GM12878 (cell line): ENCODE measurements around the gene PSMD14.

Source experiments
- BACH1 ChIP-seq: fragments of 450-650 bp; IDR thresholded peaks from 2 replicates; pipeline ENCODE4 v1.6.1; 2017; ENCODE audit warnings: mild to moderate bottlenecking, borderline replicate concordance
- CBX3 ChIP-seq: fragments of 200-600 bp; sonication (generic); IDR thresholded peaks from 2 replicates; pipeline ENCODE4 v1.6.1; 2016; ENCODE audit warnings: low read depth, borderline replicate concordance
- CHD1 ChIP-seq: IDR thresholded peaks from 2 replicates; pipeline ENCODE4 v1.6.1; 2012; ENCODE audit warnings: low read depth, low read length, improper control_type of control experiment
- CTCF ChIP-seq, 3 experiments: IDR thresholded peaks in 2 of 3; conservative IDR thresholded peaks in 1 of 3; 2 replicates each; pipeline ENCODE4 v1.5.1; 2011; ENCODE audit warnings: low read depth in 3 of 3, low read length in 3 of 3, mild to moderate bottlenecking in 3 of 3, control low read depth in 2 of 3, moderate library complexity in 2 of 3, inconsistent platforms in 1 of 3, mixed read lengths in 1 of 3; ENCODE audit not compliant: control insufficient read depth in 2 of 3, insufficient read depth in 1 of 3; ENCODE audit errors: extremely low read depth in 1 of 3
- EP300 ChIP-seq, 2 experiments: fragments of 150-350 bp in 1 of 2; IDR thresholded peaks; 2 replicates each; pipeline ENCODE4 v1.6.1; 2011 to 2012; ENCODE audit warnings: low read depth in 2 of 2, low read length in 2 of 2, borderline replicate concordance in 1 of 2, improper control_type of control experiment in 1 of 2, inconsistent platforms in 1 of 2; ENCODE audit not compliant: control insufficient read depth in 1 of 2
- EZH2 ChIP-seq: IDR thresholded peaks from 2 replicates; pipeline ENCODE4 v1.6.1; 2012; ENCODE audit warnings: low read depth, mild to moderate bottlenecking, control low read depth, inconsistent platforms, low read length, borderline replicate concordance; ENCODE audit not compliant: control insufficient read depth
- JUND ChIP-seq: IDR thresholded peaks from 2 replicates; pipeline ENCODE4 v1.6.1; 2012; ENCODE audit warnings: low read depth, mild to moderate bottlenecking, low read length, improper control_type of control experiment, moderate library complexity
- MTA3 ChIP-seq: IDR thresholded peaks from 2 replicates; pipeline ENCODE4 v1.6.1; 2012; ENCODE audit warnings: low read length, inconsistent platforms, borderline replicate concordance
- PBX3 ChIP-seq: IDR thresholded peaks from 2 replicates; pipeline ENCODE4 v1.6.1; 2011; ENCODE audit warnings: mild to moderate bottlenecking, low read depth, low read length, moderate library complexity; ENCODE audit not compliant: insufficient replicate concordance
- POLR2A ChIP-seq: IDR thresholded peaks from 2 replicates; pipeline ENCODE4 v1.6.1; 2011; ENCODE audit warnings: low read depth, mild to moderate bottlenecking, low read length
- RAD21 ChIP-seq: IDR thresholded peaks from 2 replicates; pipeline ENCODE4 v1.6.1; 2011; ENCODE audit warnings: mild to moderate bottlenecking, low read depth, low read length, moderate library complexity; ENCODE audit not compliant: insufficient read depth
- SMC3 ChIP-seq: IDR thresholded peaks from 2 replicates; pipeline ENCODE4 v1.6.1; 2011; ENCODE audit warnings: low read length, improper control_type of control experiment, borderline replicate concordance
- TAF1 ChIP-seq: IDR thresholded peaks from 2 replicates; pipeline ENCODE4 v1.6.1; 2011; ENCODE audit warnings: mild to moderate bottlenecking, low read depth, low read length, borderline replicate concordance
- ZNF384 ChIP-seq: IDR thresholded peaks from 2 replicates; pipeline ENCODE4 v1.6.1; 2012; ENCODE audit warnings: low read depth, mild to moderate bottlenecking, low read length, improper control_type of control experiment, borderline replicate concordance

GRCh38 chr2:161388146-161388779, 80.0 kb downstream of the PSMD14 start:
- TF ChIP-seq EP300 (IDR thresholded peaks at IDR 0.05; ENCODE audit: borderline replicate concordance in 1 of 2, control insufficient read depth in 1 of 2, low read depth in 2 of 2, low read length in 2 of 2) (no peak), POLR2A (no peak), MTA3 (no peak), CBX3 (no peak), BACH1 (no peak), PBX3 (no peak), JUND (no peak), CTCF (IDR thresholded peaks at IDR 0.05 in 2 of 3, conservative IDR thresholded peaks at IDR 0.05 in 1 of 3; ENCODE audit: control insufficient read depth in 2 of 3, extremely low read depth in 1 of 3, insufficient read depth in 1 of 3, low read depth in 3 of 3, low read length in 3 of 3) (no peak; a peak in 1 of 6 replicates), TAF1 (no peak), RAD21 (no peak), EZH2 (no peak), ZNF384 (no peak), CHD1 (no peak), SMC3 (no peak)
